ENCODE data around the gene DRG2. TPM values are rescaled to one million over a fixed set of nuclear protein-coding genes. Genes with fewer than 3 reads are reported as not detected.

DRG2 gene
- total and polyA plus RNA-seq, 10 of the 15 experiments (the other 5 are each of a cell fraction or from before 2014, with no cell fraction given): 9.1 to 64.8 (median 45.7) TPM

DNA sequence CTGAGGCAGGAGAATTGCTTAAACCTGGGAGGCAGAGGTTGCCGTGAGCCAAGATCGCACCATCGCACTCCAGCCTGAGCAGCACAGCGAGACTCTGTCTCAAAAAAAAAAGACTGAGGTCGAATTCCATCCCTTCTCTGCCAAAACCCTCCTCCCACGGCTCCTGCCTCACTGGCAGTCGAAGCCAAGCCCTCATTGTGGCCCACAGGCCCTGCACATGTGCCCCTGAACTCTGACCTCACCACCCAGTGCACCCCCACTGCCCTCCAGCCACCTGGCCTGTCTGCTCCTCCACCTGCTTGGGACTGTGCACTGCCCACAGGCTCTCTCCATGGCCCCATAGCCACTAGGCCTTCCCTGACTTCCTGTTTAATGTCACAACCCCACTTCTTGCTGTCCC is 27.8 kb downstream of the DRG2 start:
- RAD21 ChIA-PET (ENCODE audit: unreplicated experiment): no interaction called here
- Histone ChIP-seq H3K4me1 (ENCODE audit: control insufficient read depth, insufficient read depth, low read length) (no peaks in the 10 kb centered on the region), H3K36me3 (ENCODE audit: control insufficient read depth in 2 of 2, insufficient read depth in 2 of 2, low read length in 1 of 2) (no peaks in the 10 kb centered on the region), H3K9me3 (replicated peaks; ENCODE audit: control insufficient read depth, insufficient read depth, low read length) (peaks cover 1% of the 10 kb centered on the region; the same call in 1 of the 3 replicates), H3K9ac (ENCODE audit: control insufficient read depth, insufficient read depth, low read length) (no peak overlapping the region), H3K4me2 (ENCODE audit: control insufficient read depth, insufficient read depth) (no peak overlapping the region), H3K79me2 (ENCODE audit: control insufficient read depth, insufficient read depth, low read length) (no peaks in the 10 kb centered on the region), H4K20me1 (ENCODE audit: control insufficient read depth, insufficient read depth) (no peaks in the 10 kb centered on the region), H3K4me3 (no peak overlapping the region), H3K27me3 (replicated peaks in 1 of 2; ENCODE audit: control insufficient read depth in 2 of 2, insufficient read depth in 2 of 2, low read length in 1 of 2) (no peaks in the 10 kb centered on the region; a peak in 1 of 4 replicates), H2AFZ (ENCODE audit: control insufficient read depth, low read depth, low read length) (no peak overlapping the region), H3K27ac (ENCODE audit: control insufficient read depth, insufficient read depth) (no peak overlapping the region)
- POLR2A ChIA-PET: no interaction called here
- TF ChIP-seq ZNF592 (IDR thresholded peaks at IDR 0.05): no peak
- TF ChIP-seq EP300 (IDR thresholded peaks at IDR 0.05; ENCODE audit: borderline replicate concordance in 1 of 2, control insufficient read depth in 1 of 2, low read depth in 2 of 2, low read length in 2 of 2): no peak
- TF ChIP-seq NFXL1 (IDR thresholded peaks at IDR 0.05; ENCODE audit: borderline replicate concordance): no peak
- no peak for TF ChIP-seq CEBPZ (IDR thresholded peaks at IDR 0.05; ENCODE audit: low read depth, low read length)
- TF ChIP-seq YBX1 (IDR thresholded peaks at IDR 0.05): no peak
- no peak for TF ChIP-seq CUX1 (IDR thresholded peaks at IDR 0.05; ENCODE audit: insufficient replicate concordance, low read depth, low read length)
- CTCF ChIA-PET: no interaction called here
- ATAC-seq (no peak), DNase-seq (ENCODE audit: low read depth, low spot score) (no peak), FAIRE-seq (no peak)
- intact Hi-C loops (cut with micrococcal nuclease; ENCODE audit: unreplicated experiment) (no loop called here), in situ Hi-C loops (cut with MboI) (no loop called here)
- BruUV-seq (replicated peaks): no TSS peak
- WGBS (ENCODE audit: insufficient coverage, insufficient replicate concordance, low lambda C conversion rate, missing lambda C conversion rate): 43% methylated on average over 7 of the region's 7 CpGs
- SMC1A ChIA-PET (ENCODE audit: uncharacterized antibody, unreplicated experiment): no interaction called here
